Suprapubic skin (tissue), 4 donors: ENCODE results near the gene CHTF18. TPM values are rescaled to one million over a fixed set of nuclear protein-coding genes. Genes with fewer than 3 reads are reported as not detected.

ENCODE experiments used
- DNase-seq, 2 donors: peaks; one replicate each; pipeline ENCODE4 v3.0.0-alpha.2; 2019; ENCODE audit warnings: low spot score in 2 of 2
- H3K27ac ChIP-seq: fragments of 200-600 bp; sonication (generic); one replicate; pipeline ENCODE4 v1.5.1; 2019
- H3K27me3 ChIP-seq: fragments of 200-600 bp; sonication (generic); one replicate; pipeline ENCODE4 v1.5.1; 2019
- H3K36me3 ChIP-seq: fragments of 200-600 bp; sonication (generic); one replicate; pipeline ENCODE4 v1.5.1; 2019
- H3K4me1 ChIP-seq: fragments of 200-600 bp; sonication (generic); one replicate; pipeline ENCODE4 v1.5.1; 2019
- H3K4me3 ChIP-seq: fragments of 200-600 bp; sonication (generic); one replicate; pipeline ENCODE4 v1.5.1; 2019; ENCODE audit warnings: mild to moderate bottlenecking
- H3K9me3 ChIP-seq: fragments of 200-600 bp; sonication (generic); one replicate; pipeline ENCODE4 v1.5.1; 2019
- CTCF ChIP-seq, 2 donors: fragments of 200-600 bp in 1 of 2; fragments of 450-650 bp in 1 of 2; sonication (generic) in 1 of 2; IDR thresholded peaks; one replicate each; pipeline ENCODE4 v1.5.1; 2016 to 2019; ENCODE audit warnings: antibody characterized with exemption in 2 of 2, mild to moderate bottlenecking in 1 of 2, moderate library complexity in 1 of 2
- EP300 ChIP-seq: sonication (generic); formaldehyde crosslinking; IDR thresholded peaks from one replicate; pipeline ENCODE4 v1.6.1; 2017; ENCODE audit warnings: antibody characterized with exemption
- POLR2A ChIP-seq, 2 donors: fragments of 450-650 bp; IDR thresholded peaks; one replicate each; pipeline ENCODE4 v1.6.1; 2017; ENCODE audit warnings: antibody characterized with exemption in 2 of 2, mild to moderate bottlenecking in 2 of 2, moderate library complexity in 2 of 2
- POLR2AphosphoS5 ChIP-seq, 3 donors: sonication (generic); formaldehyde crosslinking; IDR thresholded peaks; one replicate each; pipeline ENCODE4 v1.6.1; 2017; ENCODE audit warnings: antibody characterized with exemption in 3 of 3
- WGBS: methylation state at CpG from one replicate; pipeline ENCODE4 v1.1.5; 2018; 5-methylcytosine and 5-hydroxymethylcytosine counted together
- total RNA-seq, 4 donors: library from RNA; depleted of rRNA; stranded (reverse); fragments of >200 nt; gene quantifications; one replicate each; pipeline ENCODE4 v1.1.0, GENCODE V29; 2016

CHTF18 gene
- total RNA-seq, 4 donors from 2014 or later = 12.6 to 22.3 (median 17.3) TPM

- Histone ChIP-seq H3K27ac (no peak overlapping the region), H3K4me1 (no peaks in the 10 kb centered on the region), H3K36me3 (no peaks in the 10 kb centered on the region), H3K27me3 (peaks cover 42% of the 10 kb centered on the region), H3K4me3 (no peak overlapping the region), H3K9me3 (peaks cover 7% of the 10 kb centered on the region)
- 71% methylated on average over 11 of the region's 27 CpGs for WGBS
- TF ChIP-seq EP300 (no peak), CTCF (IDR thresholded peaks at IDR 0.05) (no peak), POLR2AphosphoS5 (IDR thresholded peaks at IDR 0.05) (no peak), POLR2A (IDR thresholded peaks at IDR 0.05) (no peak)
- no peak for DNase-seq
Observed at GRCh38 chr16:841455-842060, 53.1 kb downstream of the CHTF18 start.

- H3K4me3 ChIP-seq = no peak overlapping the region
- 46% methylated on average over 14 of the region's 19 CpGs for WGBS
- peaks cover 42% of the 10 kb centered on the region for H3K27me3 ChIP-seq
- H3K36me3 ChIP-seq = no peaks in the 10 kb centered on the region
- no peak overlapping the region for H3K27ac ChIP-seq
- peaks cover 2% of the 10 kb centered on the region for H3K9me3 ChIP-seq
- DNase-seq = no peak
- H3K4me1 ChIP-seq = no peaks in the 10 kb centered on the region
- TF ChIP-seq POLR2AphosphoS5 (IDR thresholded peaks at IDR 0.05) = no peak
- TF ChIP-seq EP300 = no peak
- TF ChIP-seq POLR2A (IDR thresholded peaks at IDR 0.05) = no peak
- no peak for TF ChIP-seq CTCF (IDR thresholded peaks at IDR 0.05)
Observed at GRCh38 chr16:842061-842476, 53.6 kb downstream of the CHTF18 start.

- Histone ChIP-seq H3K4me3 (no peak overlapping the region), H3K9me3 (no peaks in the 10 kb centered on the region), H3K27me3 (peaks cover 42% of the 10 kb centered on the region), H3K27ac (no peak overlapping the region), H3K4me1 (no peaks in the 10 kb centered on the region), H3K36me3 (no peaks in the 10 kb centered on the region)
- 82% methylated on average over 17 of the region's 33 CpGs for WGBS
- TF ChIP-seq POLR2AphosphoS5 (IDR thresholded peaks at IDR 0.05) (no peak), EP300 (no peak), POLR2A (IDR thresholded peaks at IDR 0.05) (no peak), CTCF (IDR thresholded peaks at IDR 0.05) (no peak)
- no peak for DNase-seq
Observed at GRCh38 chr16:842711-843560, 54.5 kb downstream of the CHTF18 start.

GRCh38 chr16:843771-844170, 55.4 kb downstream of the CHTF18 start:
- H3K9me3 ChIP-seq = no peaks in the 10 kb centered on the region
- H3K4me1 ChIP-seq = no peaks in the 10 kb centered on the region
- H3K4me3 ChIP-seq = no peak overlapping the region
- H3K36me3 ChIP-seq = no peaks in the 10 kb centered on the region
- no peak overlapping the region for H3K27ac ChIP-seq
- DNase-seq = no peak
- TF ChIP-seq POLR2A (IDR thresholded peaks at IDR 0.05) = no peak
- WGBS = 88% methylated on average over 20 of the region's 20 CpGs
- H3K27me3 ChIP-seq = peaks cover 40% of the 10 kb centered on the region

- WGBS = 93% methylated on average over 26 of the region's 48 CpGs
- TF ChIP-seq CTCF (IDR thresholded peaks at IDR 0.05) = no peak
- TF ChIP-seq POLR2AphosphoS5 (IDR thresholded peaks at IDR 0.05) = no peak
- no peak for TF ChIP-seq EP300
- no peak for TF ChIP-seq POLR2A (IDR thresholded peaks at IDR 0.05)
- H3K4me1 ChIP-seq = no peaks in the 10 kb centered on the region
Observed at GRCh38 chr16:844638-845350, 56.4 kb downstream of the CHTF18 start.

More at GRCh38 chr16:844638-845350, 56.4 kb downstream of the CHTF18 start:
- DNase-seq = no peak
- Histone ChIP-seq H3K9me3 (no peaks in the 10 kb centered on the region), H3K27ac (no peak overlapping the region), H3K27me3 (peaks cover 31% of the 10 kb centered on the region), H3K36me3 (no peaks in the 10 kb centered on the region), H3K4me3 (no peak overlapping the region)
